WTC11 (cell line): ENCODE results near the gene FCHSD2. TPM values are rescaled to one million over a fixed set of nuclear protein-coding genes. Genes with fewer than 3 reads are reported as not detected.

Source experiments
- ATAC-seq: fragments of 200-7000 bp; cut with Tn5 transposase; 2 replicates; pipeline ENCODE4 v1.10.0; 2021; ENCODE audit warnings: mild to moderate bottlenecking, moderate library complexity
- CTCF ChIA-PET: fragments of 300-600 bp; sonication (Branson Sonifier 250); formaldehyde crosslinking; loops from one replicate; lab custom pipeline; 2021; ENCODE audit warnings: antibody characterized with exemption; lab: Charles Lee
- POLR2A ChIA-PET: fragments of 350-600 bp; sonication (Branson Sonifier 250); formaldehyde crosslinking; loops from one replicate; lab custom pipeline; 2021; ENCODE audit warnings: antibody characterized with exemption; lab: Charles Lee
- DNase-seq: peaks from one replicate; pipeline ENCODE4 v3.0.0; 2021; ENCODE audit warnings: low spot score
- H3K27ac Mint-ChIP-seq: 2 replicates; pipeline ENCODE4 v1.8.0; 2021; ENCODE audit warnings: mixed read lengths
- H3K27me3 Mint-ChIP-seq: 2 replicates; pipeline ENCODE4 v1.8.0; 2021; ENCODE audit warnings: low read depth, mild to moderate bottlenecking, moderate library complexity, mixed read lengths
- H3K36me3 Mint-ChIP-seq: 2 replicates; pipeline ENCODE4 v1.8.0; 2021; ENCODE audit warnings: mixed read lengths
- H3K4me1 Mint-ChIP-seq: 2 replicates; pipeline ENCODE4 v1.8.0; 2022; ENCODE audit warnings: mixed read lengths
- H3K4me3 Mint-ChIP-seq: 2 replicates; pipeline ENCODE4 v1.8.0; 2021; ENCODE audit warnings: mild to moderate bottlenecking, moderate library complexity, mixed read lengths
- H3K9me3 Mint-ChIP-seq: 2 replicates; pipeline ENCODE4 v1.8.0; 2021; ENCODE audit warnings: mixed read lengths
- ELF4 ChIP-seq: sonication (generic); formaldehyde crosslinking; IDR thresholded peaks from 2 replicates; pipeline ENCODE4 v1.8.1; 2022; ENCODE audit warnings: low read depth, mild to moderate bottlenecking, moderate library complexity, missing genetic modification reagents
- EMX1 ChIP-seq: fragments of 250-450 bp; sonication (Bioruptor Pico); IDR thresholded peaks from 2 replicates; pipeline ENCODE4 v1.8.0; 2021; ENCODE audit warnings: mild to moderate bottlenecking
- FOXJ3 ChIP-seq: sonication (generic); formaldehyde crosslinking; IDR thresholded peaks from 2 replicates; pipeline ENCODE4 v1.9.0; 2021; ENCODE audit warnings: missing genetic modification reagents, mild to moderate bottlenecking, borderline replicate concordance
- FOXP1 ChIP-seq: sonication (generic); formaldehyde crosslinking; IDR thresholded peaks from 2 replicates; pipeline ENCODE4 v1.8.0; 2022; ENCODE audit warnings: missing genetic modification reagents, mild to moderate bottlenecking, moderate library complexity, borderline replicate concordance
- HMGA2 ChIP-seq: fragments of 250-450 bp; sonication (Bioruptor Pico); IDR thresholded peaks from 2 replicates; pipeline ENCODE4 v1.4.0; 2021; ENCODE audit warnings: mild to moderate bottlenecking, moderate library complexity
- NR2C2 ChIP-seq: sonication (generic); formaldehyde crosslinking; IDR thresholded peaks from 2 replicates; pipeline ENCODE4 v1.8.0; 2022; ENCODE audit warnings: mild to moderate bottlenecking, missing genetic modification reagents
- SMAD4 ChIP-seq: sonication (generic); formaldehyde crosslinking; IDR thresholded peaks from 2 replicates; pipeline ENCODE4 v1.8.0; 2022; ENCODE audit warnings: mild to moderate bottlenecking, missing genetic modification reagents
- TEAD1 ChIP-seq: sonication (generic); formaldehyde crosslinking; IDR thresholded peaks from 2 replicates; pipeline ENCODE4 v1.8.0; 2022; ENCODE audit warnings: mild to moderate bottlenecking, missing genetic modification reagents
- TEAD4 ChIP-seq: sonication (generic); formaldehyde crosslinking; IDR thresholded peaks from 2 replicates; pipeline ENCODE4 v1.8.0; 2022; ENCODE audit warnings: mild to moderate bottlenecking, missing genetic modification reagents
- ZNF232 ChIP-seq: sonication (generic); formaldehyde crosslinking; IDR thresholded peaks from 2 replicates; pipeline ENCODE4 v1.8.0; 2022; ENCODE audit warnings: mild to moderate bottlenecking, missing genetic modification reagents
- total RNA-seq: library from RNA; stranded (reverse); gene quantifications from 3 replicates; pipeline ENCODE4 v1.2.3, GENCODE V29; 2021
- TF ChIP-seq, protein P1 (sequence below): fragments of 250-450 bp; sonication (Bioruptor Pico); IDR thresholded peaks from 2 replicates; pipeline ENCODE4 v1.9.0; 2021; ENCODE audit warnings: moderate library complexity, mild to moderate bottlenecking, inconsistent platforms, borderline replicate concordance
- TF ChIP-seq, protein P2 (sequence below): fragments of 250-450 bp; sonication (Bioruptor Pico); IDR thresholded peaks from 2 replicates; pipeline ENCODE4 v1.8.0; 2021; ENCODE audit warnings: mild to moderate bottlenecking
- TF ChIP-seq, protein P3 (sequence below): sonication (generic); formaldehyde crosslinking; IDR thresholded peaks from 2 replicates; pipeline ENCODE4 v1.8.1; 2023; ENCODE audit warnings: mild to moderate bottlenecking, missing genetic modification reagents, moderate library complexity
- TF ChIP-seq, protein P4 (sequence below): sonication (generic); formaldehyde crosslinking; IDR thresholded peaks from 2 replicates; pipeline ENCODE4 v1.8.1; 2022; ENCODE audit warnings: low read depth, missing genetic modification reagents, borderline replicate concordance
- TF ChIP-seq, protein P5 (sequence below): sonication (generic); formaldehyde crosslinking; IDR thresholded peaks from 2 replicates; pipeline ENCODE4 v1.8.0; 2023; ENCODE audit warnings: mild to moderate bottlenecking, missing genetic modification reagents
- TF ChIP-seq, protein P6 (sequence below): sonication (generic); formaldehyde crosslinking; IDR thresholded peaks from 2 replicates; pipeline ENCODE4 v1.8.1; 2023; ENCODE audit warnings: mild to moderate bottlenecking, missing genetic modification reagents
- TF ChIP-seq, protein P7 (sequence below): sonication (generic); formaldehyde crosslinking; IDR thresholded peaks from 2 replicates; pipeline ENCODE4 v1.8.1; 2023; ENCODE audit warnings: mild to moderate bottlenecking, missing genetic modification reagents, borderline replicate concordance

The FCHSD2 gene
- total RNA-seq, 1 experiment from 2014 or later = 10.1 TPM

DNA sequence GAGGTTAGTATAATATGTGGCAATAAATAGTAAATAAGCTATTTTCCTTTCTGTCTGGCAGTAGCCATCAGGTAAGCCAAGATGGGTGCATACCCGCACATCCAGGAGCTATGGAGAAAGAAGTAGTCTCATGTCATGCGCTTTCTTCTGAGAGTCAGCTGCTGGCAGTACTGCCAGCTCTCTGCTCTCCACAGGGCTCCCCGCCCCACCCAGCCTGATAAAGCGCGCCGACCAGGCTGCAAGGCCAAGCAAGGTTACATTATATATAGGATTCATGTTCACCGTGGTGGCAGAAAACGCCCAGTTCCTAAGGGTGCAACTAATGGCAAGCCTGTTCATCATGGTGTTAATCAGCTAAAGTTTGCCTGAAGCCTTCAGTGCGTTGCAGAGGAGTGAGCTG is 201.7 kb downstream of the FCHSD2 start:
- no peaks in the 10 kb centered on the region for H3K4me1 Mint-ChIP-seq
- POLR2A ChIA-PET = no interaction called here

DNA sequence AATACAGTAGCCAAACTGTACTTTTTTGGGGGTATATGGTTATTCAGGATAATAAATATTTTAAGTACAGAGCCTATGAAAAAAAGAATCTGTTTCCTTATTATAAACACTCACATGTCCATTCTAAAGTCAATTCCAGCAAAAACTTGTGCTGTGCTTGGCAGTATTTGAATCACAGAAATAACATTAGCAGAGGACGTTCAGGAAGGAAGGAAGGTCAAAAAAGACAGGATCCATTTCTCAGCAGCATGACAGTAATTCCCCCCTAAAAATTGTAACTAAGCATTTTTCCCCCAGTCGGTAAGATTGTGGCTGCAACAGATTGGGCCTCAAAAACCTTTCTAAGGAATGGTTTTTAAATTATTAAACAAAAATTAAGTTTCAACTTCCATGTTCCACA is 203.1 kb downstream of the FCHSD2 start:
- no peak overlapping the region for H3K27ac Mint-ChIP-seq
- ATAC-seq (no peak), DNase-seq (no peak)
- peaks cover 3% of the 10 kb centered on the region; the same call in 1 of the 2 replicates for H3K9me3 Mint-ChIP-seq
- H3K4me1 Mint-ChIP-seq = no peaks in the 10 kb centered on the region
- POLR2A ChIA-PET = no interaction called here
- no peaks in the 10 kb centered on the region for H3K36me3 Mint-ChIP-seq
- no peak overlapping the region for H3K4me3 Mint-ChIP-seq
- no peaks in the 10 kb centered on the region for H3K27me3 Mint-ChIP-seq
- CTCF ChIA-PET = interaction anchor here (0.6 kb wide), 1 partner anchor 16 kb away, joined by 3 read pairs; no protein-coding TSS in a partner anchor
- TF ChIP-seq, protein P1, sequence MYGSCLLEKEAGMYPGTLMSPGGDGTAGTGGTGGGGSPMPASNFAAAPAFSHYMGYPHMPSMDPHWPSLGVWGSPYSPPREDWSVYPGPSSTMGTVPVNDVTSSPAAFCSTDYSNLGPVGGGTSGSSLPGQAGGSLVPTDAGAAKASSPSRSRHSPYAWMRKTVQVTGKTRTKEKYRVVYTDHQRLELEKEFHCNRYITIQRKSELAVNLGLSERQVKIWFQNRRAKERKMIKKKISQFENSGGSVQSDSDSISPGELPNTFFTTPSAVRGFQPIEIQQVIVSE = no peak
- no peak for TF ChIP-seq ELF4
- no peak for TF ChIP-seq TEAD4 (CRISPR knock-in tag)
- TF ChIP-seq ZNF232 = no peak
- TF ChIP-seq, protein P2, sequence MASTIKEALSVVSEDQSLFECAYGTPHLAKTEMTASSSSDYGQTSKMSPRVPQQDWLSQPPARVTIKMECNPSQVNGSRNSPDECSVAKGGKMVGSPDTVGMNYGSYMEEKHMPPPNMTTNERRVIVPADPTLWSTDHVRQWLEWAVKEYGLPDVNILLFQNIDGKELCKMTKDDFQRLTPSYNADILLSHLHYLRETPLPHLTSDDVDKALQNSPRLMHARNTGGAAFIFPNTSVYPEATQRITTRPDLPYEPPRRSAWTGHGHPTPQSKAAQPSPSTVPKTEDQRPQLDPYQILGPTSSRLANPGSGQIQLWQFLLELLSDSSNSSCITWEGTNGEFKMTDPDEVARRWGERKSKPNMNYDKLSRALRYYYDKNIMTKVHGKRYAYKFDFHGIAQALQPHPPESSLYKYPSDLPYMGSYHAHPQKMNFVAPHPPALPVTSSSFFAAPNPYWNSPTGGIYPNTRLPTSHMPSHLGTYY (CRISPR knock-in tag) = no peak
- TF ChIP-seq TEAD1 (CRISPR knock-in tag) = no peak
- TF ChIP-seq, protein P3, sequence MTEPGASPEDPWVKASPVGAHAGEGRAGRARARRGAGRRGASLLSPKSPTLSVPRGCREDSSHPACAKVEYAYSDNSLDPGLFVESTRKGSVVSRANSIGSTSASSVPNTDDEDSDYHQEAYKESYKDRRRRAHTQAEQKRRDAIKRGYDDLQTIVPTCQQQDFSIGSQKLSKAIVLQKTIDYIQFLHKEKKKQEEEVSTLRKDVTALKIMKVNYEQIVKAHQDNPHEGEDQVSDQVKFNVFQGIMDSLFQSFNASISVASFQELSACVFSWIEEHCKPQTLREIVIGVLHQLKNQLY (CRISPR knock-in tag) = no peak
- no peak for TF ChIP-seq SMAD4 (CRISPR knock-in tag)
- no peak for TF ChIP-seq FOXP1 (CRISPR knock-in tag)

More for the DNA sequence above, 201.7 kb downstream of the FCHSD2 start:
- peaks cover 3% of the 10 kb centered on the region; the same call in 1 of the 2 replicates for H3K9me3 Mint-ChIP-seq
- ATAC-seq = no peak
- CTCF ChIA-PET = interaction anchor here (0.9 to 1.0 kb wide), 2 partner anchors 15 to 237 kb away, joined by 3 read pairs; no protein-coding TSS in a partner anchor
- H3K4me3 Mint-ChIP-seq = no peak overlapping the region
- no peak overlapping the region for H3K27ac Mint-ChIP-seq
- no peak for DNase-seq
- H3K27me3 Mint-ChIP-seq = no peaks in the 10 kb centered on the region
- no peaks in the 10 kb centered on the region for H3K36me3 Mint-ChIP-seq
- TF ChIP-seq FOXJ3 (CRISPR knock-in tag) = no peak
- no peak for TF ChIP-seq NR2C2 (CRISPR knock-in tag)
- TF ChIP-seq, protein P2 (CRISPR knock-in tag) = no peak
- TF ChIP-seq, protein P4, sequence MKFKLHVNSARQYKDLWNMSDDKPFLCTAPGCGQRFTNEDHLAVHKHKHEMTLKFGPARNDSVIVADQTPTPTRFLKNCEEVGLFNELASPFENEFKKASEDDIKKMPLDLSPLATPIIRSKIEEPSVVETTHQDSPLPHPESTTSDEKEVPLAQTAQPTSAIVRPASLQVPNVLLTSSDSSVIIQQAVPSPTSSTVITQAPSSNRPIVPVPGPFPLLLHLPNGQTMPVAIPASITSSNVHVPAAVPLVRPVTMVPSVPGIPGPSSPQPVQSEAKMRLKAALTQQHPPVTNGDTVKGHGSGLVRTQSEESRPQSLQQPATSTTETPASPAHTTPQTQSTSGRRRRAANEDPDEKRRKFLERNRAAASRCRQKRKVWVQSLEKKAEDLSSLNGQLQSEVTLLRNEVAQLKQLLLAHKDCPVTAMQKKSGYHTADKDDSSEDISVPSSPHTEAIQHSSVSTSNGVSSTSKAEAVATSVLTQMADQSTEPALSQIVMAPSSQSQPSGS = no peak
- TF ChIP-seq, protein P5, sequence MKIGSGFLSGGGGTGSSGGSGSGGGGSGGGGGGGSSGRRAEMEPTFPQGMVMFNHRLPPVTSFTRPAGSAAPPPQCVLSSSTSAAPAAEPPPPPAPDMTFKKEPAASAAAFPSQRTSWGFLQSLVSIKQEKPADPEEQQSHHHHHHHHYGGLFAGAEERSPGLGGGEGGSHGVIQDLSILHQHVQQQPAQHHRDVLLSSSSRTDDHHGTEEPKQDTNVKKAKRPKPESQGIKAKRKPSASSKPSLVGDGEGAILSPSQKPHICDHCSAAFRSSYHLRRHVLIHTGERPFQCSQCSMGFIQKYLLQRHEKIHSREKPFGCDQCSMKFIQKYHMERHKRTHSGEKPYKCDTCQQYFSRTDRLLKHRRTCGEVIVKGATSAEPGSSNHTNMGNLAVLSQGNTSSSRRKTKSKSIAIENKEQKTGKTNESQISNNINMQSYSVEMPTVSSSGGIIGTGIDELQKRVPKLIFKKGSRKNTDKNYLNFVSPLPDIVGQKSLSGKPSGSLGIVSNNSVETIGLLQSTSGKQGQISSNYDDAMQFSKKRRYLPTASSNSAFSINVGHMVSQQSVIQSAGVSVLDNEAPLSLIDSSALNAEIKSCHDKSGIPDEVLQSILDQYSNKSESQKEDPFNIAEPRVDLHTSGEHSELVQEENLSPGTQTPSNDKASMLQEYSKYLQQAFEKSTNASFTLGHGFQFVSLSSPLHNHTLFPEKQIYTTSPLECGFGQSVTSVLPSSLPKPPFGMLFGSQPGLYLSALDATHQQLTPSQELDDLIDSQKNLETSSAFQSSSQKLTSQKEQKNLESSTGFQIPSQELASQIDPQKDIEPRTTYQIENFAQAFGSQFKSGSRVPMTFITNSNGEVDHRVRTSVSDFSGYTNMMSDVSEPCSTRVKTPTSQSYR (CRISPR knock-in tag) = no peak
- no peak for TF ChIP-seq EMX1 (CRISPR knock-in tag)
- TF ChIP-seq, protein P6, sequence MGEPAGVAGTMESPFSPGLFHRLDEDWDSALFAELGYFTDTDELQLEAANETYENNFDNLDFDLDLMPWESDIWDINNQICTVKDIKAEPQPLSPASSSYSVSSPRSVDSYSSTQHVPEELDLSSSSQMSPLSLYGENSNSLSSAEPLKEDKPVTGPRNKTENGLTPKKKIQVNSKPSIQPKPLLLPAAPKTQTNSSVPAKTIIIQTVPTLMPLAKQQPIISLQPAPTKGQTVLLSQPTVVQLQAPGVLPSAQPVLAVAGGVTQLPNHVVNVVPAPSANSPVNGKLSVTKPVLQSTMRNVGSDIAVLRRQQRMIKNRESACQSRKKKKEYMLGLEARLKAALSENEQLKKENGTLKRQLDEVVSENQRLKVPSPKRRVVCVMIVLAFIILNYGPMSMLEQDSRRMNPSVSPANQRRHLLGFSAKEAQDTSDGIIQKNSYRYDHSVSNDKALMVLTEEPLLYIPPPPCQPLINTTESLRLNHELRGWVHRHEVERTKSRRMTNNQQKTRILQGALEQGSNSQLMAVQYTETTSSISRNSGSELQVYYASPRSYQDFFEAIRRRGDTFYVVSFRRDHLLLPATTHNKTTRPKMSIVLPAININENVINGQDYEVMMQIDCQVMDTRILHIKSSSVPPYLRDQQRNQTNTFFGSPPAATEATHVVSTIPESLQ = no peak
- TF ChIP-seq HMGA2 = no peak
- TF ChIP-seq, protein P7, sequence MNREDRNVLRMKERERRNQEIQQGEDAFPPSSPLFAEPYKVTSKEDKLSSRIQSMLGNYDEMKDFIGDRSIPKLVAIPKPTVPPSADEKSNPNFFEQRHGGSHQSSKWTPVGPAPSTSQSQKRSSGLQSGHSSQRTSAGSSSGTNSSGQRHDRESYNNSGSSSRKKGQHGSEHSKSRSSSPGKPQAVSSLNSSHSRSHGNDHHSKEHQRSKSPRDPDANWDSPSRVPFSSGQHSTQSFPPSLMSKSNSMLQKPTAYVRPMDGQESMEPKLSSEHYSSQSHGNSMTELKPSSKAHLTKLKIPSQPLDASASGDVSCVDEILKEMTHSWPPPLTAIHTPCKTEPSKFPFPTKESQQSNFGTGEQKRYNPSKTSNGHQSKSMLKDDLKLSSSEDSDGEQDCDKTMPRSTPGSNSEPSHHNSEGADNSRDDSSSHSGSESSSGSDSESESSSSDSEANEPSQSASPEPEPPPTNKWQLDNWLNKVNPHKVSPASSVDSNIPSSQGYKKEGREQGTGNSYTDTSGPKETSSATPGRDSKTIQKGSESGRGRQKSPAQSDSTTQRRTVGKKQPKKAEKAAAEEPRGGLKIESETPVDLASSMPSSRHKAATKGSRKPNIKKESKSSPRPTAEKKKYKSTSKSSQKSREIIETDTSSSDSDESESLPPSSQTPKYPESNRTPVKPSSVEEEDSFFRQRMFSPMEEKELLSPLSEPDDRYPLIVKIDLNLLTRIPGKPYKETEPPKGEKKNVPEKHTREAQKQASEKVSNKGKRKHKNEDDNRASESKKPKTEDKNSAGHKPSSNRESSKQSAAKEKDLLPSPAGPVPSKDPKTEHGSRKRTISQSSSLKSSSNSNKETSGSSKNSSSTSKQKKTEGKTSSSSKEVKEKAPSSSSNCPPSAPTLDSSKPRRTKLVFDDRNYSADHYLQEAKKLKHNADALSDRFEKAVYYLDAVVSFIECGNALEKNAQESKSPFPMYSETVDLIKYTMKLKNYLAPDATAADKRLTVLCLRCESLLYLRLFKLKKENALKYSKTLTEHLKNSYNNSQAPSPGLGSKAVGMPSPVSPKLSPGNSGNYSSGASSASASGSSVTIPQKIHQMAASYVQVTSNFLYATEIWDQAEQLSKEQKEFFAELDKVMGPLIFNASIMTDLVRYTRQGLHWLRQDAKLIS (CRISPR knock-in tag) = no peak
